K562 (cell line): ENCODE data around the gene COX4I2. TPM values are rescaled to one million over a fixed set of nuclear protein-coding genes. Genes with fewer than 3 reads are reported as not detected.

Source experiments
- ATAC-seq: fragments of 200-7000 bp; cut with Tn5 transposase; 3 replicates; pipeline ENCODE4 v1.9.1; 2020; ENCODE audit warnings: moderate library complexity
- BruUV-seq: library from RNA; stranded (reverse); fragments of 400-500 nt; replicated peaks from 2 replicates; lab custom pipeline; 2021; lab: Mats Ljungman, UMichigan
- CTCF ChIA-PET: fragments of 300-600 bp; formaldehyde crosslinking; extraction: SDS; loops from one replicate; lab custom pipeline; 2021; ENCODE audit warnings: low intra/inter-chr PET ratio; lab: Yijun Ruan, JAX
- POLR2A ChIA-PET: fragments of 300-600, 350-650 bp; sonication (Branson Sonifier 250); formaldehyde crosslinking; extraction: SDS; loops from one replicate; lab custom pipeline; 2021; ENCODE audit warnings: antibody characterized with exemption, inconsistent platforms; lab: Yijun Ruan, JAX
- DNase-seq, 4 experiments: peaks; one replicate each; pipeline versions ENCODE4 v3.0.0 to v3.0.0-alpha.2; 2011 to 2018; ENCODE audit warnings: low spot score in 3 of 4, mixed read lengths in 3 of 4; ENCODE audit errors: extremely low read depth in 1 of 4
- FAIRE-seq: peaks from 2 replicates; lab custom pipeline; 2011; peaks lifted over from hg19 to GRCh38; lab: Jason Lieb, UNC
- H2AFZ ChIP-seq: 2 replicates; pipeline ENCODE4 v1.6.0; 2011; ENCODE audit warnings: low read depth, low read length, control low read depth, inconsistent platforms
- H3K27ac ChIP-seq: fragments of 200-600 bp; 3 replicates; pipeline ENCODE4 v1.8.0; 2011; ENCODE audit warnings: low read depth, mild to moderate bottlenecking, control low read depth, inconsistent platforms, low read length, moderate library complexity, mixed read lengths; ENCODE audit errors: extremely low read depth
- H3K27me3 ChIP-seq, 2 experiments: fragments of 300-600 bp in 1 of 2; 2 replicates in 1 of 2; 3 replicates in 1 of 2; pipeline versions ENCODE4 v1.6.0 to v1.8.0; 2011; ENCODE audit warnings: inconsistent platforms in 2 of 2, low read length in 2 of 2, mild to moderate bottlenecking in 1 of 2, mixed read lengths in 1 of 2, moderate library complexity in 1 of 2; ENCODE audit not compliant: control insufficient read depth in 2 of 2, insufficient read depth in 2 of 2
- H3K36me3 ChIP-seq: fragments of 300-600 bp; 3 replicates; pipeline ENCODE4 v1.8.0; 2011; ENCODE audit warnings: mild to moderate bottlenecking, low read length, inconsistent platforms; ENCODE audit not compliant: control insufficient read depth, insufficient read depth
- H3K4me1 ChIP-seq, 2 experiments: fragments of 200-600 bp in 1 of 2; replicated peaks in 1 of 2; 2 replicates in 1 of 2; 3 replicates in 1 of 2; pipeline versions ENCODE4 v1.5.1 to v1.8.0; 2011; ENCODE audit warnings: inconsistent platforms in 2 of 2, low read length in 2 of 2, mild to moderate bottlenecking in 1 of 2, mixed read lengths in 1 of 2, moderate library complexity in 1 of 2; ENCODE audit not compliant: control insufficient read depth in 2 of 2, insufficient read depth in 2 of 2
- H3K4me2 ChIP-seq: 2 replicates; pipeline ENCODE4 v1.6.1; 2011; ENCODE audit warnings: low read length, control low read depth, inconsistent platforms, mixed read lengths; ENCODE audit not compliant: insufficient read depth
- H3K4me3 ChIP-seq: fragments of 200-600 bp; sonication (generic), shearing (Covaris generic); 2 replicates; pipeline ENCODE4 v1.5.1; 2016; ENCODE audit warnings: control low read depth, inconsistent platforms
- H3K79me2 ChIP-seq: fragments of 200-600 bp; 3 replicates; pipeline ENCODE4 v1.8.0; 2011; ENCODE audit warnings: low read length, inconsistent platforms; ENCODE audit not compliant: control insufficient read depth, insufficient read depth
- H3K9ac ChIP-seq, 2 experiments: 2 replicates each; pipeline versions ENCODE4 v1.6.0 to v1.6.1; 2011; ENCODE audit warnings: low read depth in 2 of 2, low read length in 2 of 2, control low read depth in 1 of 2, inconsistent platforms in 1 of 2, mild to moderate bottlenecking in 1 of 2, mixed read lengths in 1 of 2; ENCODE audit not compliant: insufficient read depth in 1 of 2
- H3K9me1 ChIP-seq: one replicate; pipeline ENCODE4 v1.6.0; 2011; ENCODE audit warnings: inconsistent platforms, mild to moderate bottlenecking, low read length, moderate library complexity; ENCODE audit not compliant: control insufficient read depth, insufficient read depth
- H3K9me3 ChIP-seq: replicated peaks from 2 replicates; pipeline ENCODE4 v1.5.1; 2011; ENCODE audit warnings: low read depth, low read length, inconsistent platforms; ENCODE audit not compliant: control insufficient read depth, insufficient read depth
- H4K20me1 ChIP-seq: replicated peaks from 2 replicates; pipeline ENCODE4 v1.6.1; 2011; ENCODE audit warnings: low read length, inconsistent platforms, mixed read lengths; ENCODE audit not compliant: control insufficient read depth, insufficient read depth
- BCL6 ChIP-seq: fragments of 250-450 bp; sonication (Bioruptor Pico); IDR thresholded peaks from 2 replicates; pipeline ENCODE4 v1.4.0; 2020
- GTF2A2 ChIP-seq: IDR thresholded peaks from 2 replicates; pipeline ENCODE4 v1.6.1; 2016; ENCODE audit warnings: mild to moderate bottlenecking, missing genetic modification characterization, missing compliant biosample characterization
- HDGF ChIP-seq: fragments of 450-650 bp; IDR thresholded peaks from 2 replicates; pipeline ENCODE4 v1.6.1; 2016
- HSF4 ChIP-seq: fragments of 250-450 bp; sonication (Bioruptor Pico); IDR thresholded peaks from 2 replicates; pipeline ENCODE4 v2.1.2; 2022; ENCODE audit warnings: mild to moderate bottlenecking, moderate library complexity, borderline replicate concordance
- MXI1 ChIP-seq: IDR thresholded peaks from 2 replicates; pipeline ENCODE4 v1.6.1; 2011; ENCODE audit warnings: low read depth, mild to moderate bottlenecking, improper control_type of control experiment, low read length
- RHOXF2B ChIP-seq: fragments of 250-450 bp; sonication (Bioruptor Pico); conservative IDR thresholded peaks from 2 replicates; pipeline ENCODE4 v1.5.1; 2021
- SMARCA4 ChIP-seq: fragments of 450-650 bp; IDR thresholded peaks from 2 replicates; pipeline ENCODE4 v1.6.1; 2016
- TFE3 ChIP-seq: fragments of 450-650 bp; formaldehyde crosslinking; IDR thresholded peaks from 2 replicates; pipeline ENCODE4 v1.4.0; 2020; ENCODE audit warnings: mild to moderate bottlenecking, mixed read lengths
- ZKSCAN1 ChIP-seq: fragments of 150-350 bp; IDR thresholded peaks from 2 replicates; pipeline ENCODE4 v1.6.1; 2016; ENCODE audit warnings: low read depth, low read length
- ZNF280B ChIP-seq: fragments of 250-450 bp; sonication (Bioruptor Pico); IDR thresholded peaks from 2 replicates; pipeline ENCODE4 v1.5.1; 2021; ENCODE audit warnings: mild to moderate bottlenecking
- ZNF311 ChIP-seq: fragments of 250-450 bp; sonication (Bioruptor Pico); IDR thresholded peaks from 2 replicates; pipeline ENCODE4 v1.4.0; 2020; ENCODE audit warnings: mild to moderate bottlenecking, moderate library complexity
- ZNF696 ChIP-seq: fragments of 250-450 bp; sonication (Bioruptor Pico); conservative IDR thresholded peaks from 2 replicates; pipeline ENCODE4 v1.4.0; 2020; ENCODE audit warnings: mild to moderate bottlenecking, moderate library complexity
- WGBS: fragments of 100-300 bp; shearing (Covaris generic); methylation state at CpG from one replicate; pipeline ENCODE4 v1.1.6; 2016; ENCODE audit warnings: low coverage, mixed read lengths; ENCODE audit not compliant: insufficient coverage; ENCODE audit errors: missing lambda C conversion rate; 5-methylcytosine and 5-hydroxymethylcytosine counted together
- in situ Hi-C: fragments of 300-500 bp; cut with MboI; formaldehyde crosslinking; loops from 4 replicates; pipeline ENCODE4 v1.15.0; 2018; ENCODE audit warnings: inconsistent platforms, mixed read lengths
- intact Hi-C: fragments of 100-400 bp; cut with micrococcal nuclease; formaldehyde crosslinking; loops from 2 replicates; pipeline ENCODE4 v1.14.2; 2022
- polyA plus RNA-seq, 8 experiments: library from polyadenylated mRNA; depleted of rRNA in 4 of 8; stranded (reverse) in 5 of 8; unstranded in 3 of 8; fragments of >200 nt; fragmentation: Nextera tagmentation in 2 of 8; fragmentation: Illumina TruSeq in 1 of 8; extraction: Ambion mirVana in 2 of 8; extraction: Trizol in 1 of 8; gene quantifications; 2 replicates each; pipeline versions ENCODE4 v1.2.1 to v1.2.3, GENCODE V29; 2011 to 2014; ENCODE audit warnings: inconsistent platforms in 1 of 8, missing spikeins in 1 of 8
- total RNA-seq, 7 experiments: library from RNA; depleted of rRNA in 6 of 7; stranded (reverse); fragments of >200 nt in 6 of 7; fragmentation: Illumina TruSeq in 2 of 7; extraction: Trizol in 2 of 7; gene quantifications; 2 replicates each; pipeline versions ENCODE4 v1.2.1 to v1.2.3, GENCODE V29; 2011 to 2021; ENCODE audit warnings: low replicate concordance in 1 of 7
- TF ChIP-seq, protein P1 (sequence below): sonication (generic); formaldehyde crosslinking; IDR thresholded peaks from 2 replicates; pipeline ENCODE4 v1.8.1; 2023; ENCODE audit warnings: mild to moderate bottlenecking, missing genetic modification reagents
- TF ChIP-seq, protein P2 (sequence below): sonication (generic); formaldehyde crosslinking; IDR thresholded peaks from 2 replicates; pipeline ENCODE4 v1.8.0; 2023; ENCODE audit warnings: mild to moderate bottlenecking, missing genetic modification reagents

Gene COX4I2
- total and polyA plus RNA-seq, 9 of the 15 experiments (the other 6 are each of a cell fraction or from before 2014, with no cell fraction given), result not detected

- H3K4me1 ChIP-seq, result peaks cover 84 to 91% of the 10 kb centered on the region in 2 experiments
- H4K20me1 ChIP-seq, result no peaks in the 10 kb centered on the region
- H3K4me3 ChIP-seq, result peak overlapping the region; percentile 20; the same call in 1 of the 2 replicates
- no peaks in the 10 kb centered on the region for H3K9me3 ChIP-seq
- H3K27ac ChIP-seq, result peak overlapping the region; percentile 94
- H3K36me3 ChIP-seq, result peaks cover 83% of the 10 kb centered on the region
- H3K4me2 ChIP-seq, result peak overlapping the region; percentile 89
- peak; percentile 60 for ATAC-seq
- intact Hi-C loops, result loop anchor here (2.0 kb wide), 1 partner anchor 48 kb away; the partner anchor contains the start of gene BCL2L1
- in situ Hi-C loops, result no loop called here
- no peak for FAIRE-seq
- no TSS peak for BruUV-seq
- ChIA-PET CTCF (interaction anchor here (0.6 kb wide), 1 partner anchor 33 kb away, joined by 3 read pairs; no protein-coding TSS in a partner anchor), POLR2A (interaction anchor here (0.7 to 5.3 kb wide), 19 partner anchors 8 to 334 kb away, joined by 3 to 35 read pairs (median 4); partner anchors contain the start of genes ID1 and TPX2)
- H3K9ac ChIP-seq, result peak overlapping the region; percentile 82 to 83; a peak in 3 of 4 replicates
- H3K27me3 ChIP-seq, result no peaks in the 10 kb centered on the region
- peaks cover 95% of the 10 kb centered on the region for H3K79me2 ChIP-seq
- no peak overlapping the region for H2AFZ ChIP-seq
- no peaks in the 10 kb centered on the region for H3K9me1 ChIP-seq
- DNase-seq, result peak; percentile 76 to 91 (median 78)
- 6% methylated on average over 10 of the region's 10 CpGs for WGBS
- TF ChIP-seq, protein P1, sequence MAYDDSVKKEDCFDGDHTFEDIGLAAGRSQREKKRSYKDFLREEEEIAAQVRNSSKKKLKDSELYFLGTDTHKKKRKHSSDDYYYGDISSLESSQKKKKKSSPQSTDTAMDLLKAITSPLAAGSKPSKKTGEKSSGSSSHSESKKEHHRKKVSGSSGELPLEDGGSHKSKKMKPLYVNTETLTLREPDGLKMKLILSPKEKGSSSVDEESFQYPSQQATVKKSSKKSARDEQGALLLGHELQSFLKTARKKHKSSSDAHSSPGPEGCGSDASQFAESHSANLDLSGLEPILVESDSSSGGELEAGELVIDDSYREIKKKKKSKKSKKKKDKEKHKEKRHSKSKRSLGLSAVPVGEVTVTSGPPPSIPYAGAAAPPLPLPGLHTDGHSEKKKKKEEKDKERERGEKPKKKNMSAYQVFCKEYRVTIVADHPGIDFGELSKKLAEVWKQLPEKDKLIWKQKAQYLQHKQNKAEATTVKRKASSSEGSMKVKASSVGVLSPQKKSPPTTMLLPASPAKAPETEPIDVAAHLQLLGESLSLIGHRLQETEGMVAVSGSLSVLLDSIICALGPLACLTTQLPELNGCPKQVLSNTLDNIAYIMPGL (CRISPR knock-in tag), result no peak
- TF ChIP-seq BCL6 (CRISPR knock-in tag) (peak; percentile 7; the same call in 1 of the 2 replicates), ZKSCAN1 (no peak), HDGF (peak; percentile 89), TFE3 (no peak), ZNF311 (CRISPR knock-in tag) (peak; percentile 94; the same call in 1 of the 2 replicates), MXI1 (no peak), ZNF696 (CRISPR knock-in tag) (no peak), RHOXF2B (CRISPR knock-in tag) (no peak; the same call in 1 of the 2 replicates), ZNF280B (CRISPR knock-in tag) (peak; percentile 58; the same call in 1 of the 2 replicates), HSF4 (peak; percentile 79; the same call in 1 of the 2 replicates), GTF2A2 (tag) (no peak), SMARCA4 (peak; percentile 14)
- TF ChIP-seq, protein P2, sequence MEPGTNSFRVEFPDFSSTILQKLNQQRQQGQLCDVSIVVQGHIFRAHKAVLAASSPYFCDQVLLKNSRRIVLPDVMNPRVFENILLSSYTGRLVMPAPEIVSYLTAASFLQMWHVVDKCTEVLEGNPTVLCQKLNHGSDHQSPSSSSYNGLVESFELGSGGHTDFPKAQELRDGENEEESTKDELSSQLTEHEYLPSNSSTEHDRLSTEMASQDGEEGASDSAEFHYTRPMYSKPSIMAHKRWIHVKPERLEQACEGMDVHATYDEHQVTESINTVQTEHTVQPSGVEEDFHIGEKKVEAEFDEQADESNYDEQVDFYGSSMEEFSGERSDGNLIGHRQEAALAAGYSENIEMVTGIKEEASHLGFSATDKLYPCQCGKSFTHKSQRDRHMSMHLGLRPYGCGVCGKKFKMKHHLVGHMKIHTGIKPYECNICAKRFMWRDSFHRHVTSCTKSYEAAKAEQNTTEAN (CRISPR knock-in tag), result no peak
Observed at GRCh38 chr20:31674895-31675827, 37.4 kb downstream of the COX4I2 start.
